WTC11 (cell line): ENCODE measurements around the gene MEAF6.

ENCODE experiments used
- ATF1 ChIP-seq: sonication (generic); formaldehyde crosslinking; IDR thresholded peaks from 2 replicates; pipeline ENCODE4 v1.8.1; 2023; ENCODE audit warnings: mild to moderate bottlenecking, moderate library complexity, missing genetic modification reagents
- FOXP1 ChIP-seq: sonication (generic); formaldehyde crosslinking; IDR thresholded peaks from 2 replicates; pipeline ENCODE4 v1.8.0; 2022; ENCODE audit warnings: missing genetic modification reagents, mild to moderate bottlenecking, moderate library complexity, borderline replicate concordance
- JUN ChIP-seq: sonication (generic); formaldehyde crosslinking; IDR thresholded peaks from 2 replicates; pipeline ENCODE4 v1.8.0; 2023; ENCODE audit warnings: mild to moderate bottlenecking, missing genetic modification reagents
- SP1 ChIP-seq: sonication (generic); formaldehyde crosslinking; conservative IDR thresholded peaks from 2 replicates; pipeline ENCODE4 v1.8.1; 2022; ENCODE audit warnings: missing genetic modification reagents
- ZNF121 ChIP-seq: sonication (generic); formaldehyde crosslinking; IDR thresholded peaks from 2 replicates; pipeline ENCODE4 v1.8.0; 2023; ENCODE audit warnings: missing genetic modification reagents
- ZNF219 ChIP-seq: sonication (generic); formaldehyde crosslinking; IDR thresholded peaks from 2 replicates; pipeline ENCODE4 v1.8.0; 2023; ENCODE audit warnings: missing genetic modification reagents, mild to moderate bottlenecking, borderline replicate concordance
- TF ChIP-seq, protein P1 (sequence below): fragments of 200-600 bp; IDR thresholded peaks from 2 replicates; pipeline ENCODE4 v1.8.0; 2022; ENCODE audit warnings: antibody characterized with exemption
- TF ChIP-seq, protein P2 (sequence below): sonication (generic); formaldehyde crosslinking; IDR thresholded peaks from 2 replicates; pipeline ENCODE4 v1.8.0; 2022; ENCODE audit warnings: mild to moderate bottlenecking, missing genetic modification reagents

DNA sequence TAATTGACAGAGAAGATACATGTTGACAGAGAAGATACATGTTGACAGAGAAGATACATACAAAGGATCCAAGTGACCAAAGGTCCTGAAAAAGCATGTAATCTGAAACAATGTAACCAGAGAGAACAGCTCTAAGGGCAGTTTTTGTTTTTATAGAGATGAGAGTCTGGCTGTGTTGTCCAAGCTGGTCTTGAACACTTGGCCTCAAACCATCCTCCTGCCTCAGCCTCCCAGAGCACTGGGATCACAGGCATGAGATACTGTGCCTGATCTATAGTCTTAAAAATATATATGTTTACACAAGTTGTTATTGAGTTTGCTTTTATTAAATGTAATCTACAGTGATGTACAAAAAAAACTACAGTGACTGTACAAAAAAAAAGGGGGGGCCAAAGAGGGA lies 12.5 kb downstream of the MEAF6 start:
- TF ChIP-seq ATF1 (CRISPR knock-in tag) (no peak), FOXP1 (CRISPR knock-in tag) (no peak), SP1 (no peak), ZNF219 (no peak), ZNF121 (CRISPR knock-in tag) (no peak), JUN (CRISPR knock-in tag) (no peak)
- TF ChIP-seq, protein P1, sequence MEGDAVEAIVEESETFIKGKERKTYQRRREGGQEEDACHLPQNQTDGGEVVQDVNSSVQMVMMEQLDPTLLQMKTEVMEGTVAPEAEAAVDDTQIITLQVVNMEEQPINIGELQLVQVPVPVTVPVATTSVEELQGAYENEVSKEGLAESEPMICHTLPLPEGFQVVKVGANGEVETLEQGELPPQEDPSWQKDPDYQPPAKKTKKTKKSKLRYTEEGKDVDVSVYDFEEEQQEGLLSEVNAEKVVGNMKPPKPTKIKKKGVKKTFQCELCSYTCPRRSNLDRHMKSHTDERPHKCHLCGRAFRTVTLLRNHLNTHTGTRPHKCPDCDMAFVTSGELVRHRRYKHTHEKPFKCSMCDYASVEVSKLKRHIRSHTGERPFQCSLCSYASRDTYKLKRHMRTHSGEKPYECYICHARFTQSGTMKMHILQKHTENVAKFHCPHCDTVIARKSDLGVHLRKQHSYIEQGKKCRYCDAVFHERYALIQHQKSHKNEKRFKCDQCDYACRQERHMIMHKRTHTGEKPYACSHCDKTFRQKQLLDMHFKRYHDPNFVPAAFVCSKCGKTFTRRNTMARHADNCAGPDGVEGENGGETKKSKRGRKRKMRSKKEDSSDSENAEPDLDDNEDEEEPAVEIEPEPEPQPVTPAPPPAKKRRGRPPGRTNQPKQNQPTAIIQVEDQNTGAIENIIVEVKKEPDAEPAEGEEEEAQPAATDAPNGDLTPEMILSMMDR = no peak
- TF ChIP-seq, protein P2, sequence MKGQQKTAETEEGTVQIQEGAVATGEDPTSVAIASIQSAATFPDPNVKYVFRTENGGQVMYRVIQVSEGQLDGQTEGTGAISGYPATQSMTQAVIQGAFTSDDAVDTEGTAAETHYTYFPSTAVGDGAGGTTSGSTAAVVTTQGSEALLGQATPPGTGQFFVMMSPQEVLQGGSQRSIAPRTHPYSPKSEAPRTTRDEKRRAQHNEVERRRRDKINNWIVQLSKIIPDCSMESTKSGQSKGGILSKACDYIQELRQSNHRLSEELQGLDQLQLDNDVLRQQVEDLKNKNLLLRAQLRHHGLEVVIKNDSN (CRISPR knock-in tag) = no peak
